WTC11 (cell line): ENCODE results near the gene PTPRK. TPM values are rescaled to one million over a fixed set of nuclear protein-coding genes. Genes with fewer than 3 reads are reported as not detected.

Experiments used
- ATF1 ChIP-seq: sonication (generic); formaldehyde crosslinking; IDR thresholded peaks from 2 replicates; pipeline ENCODE4 v1.8.1; 2023; ENCODE audit warnings: mild to moderate bottlenecking, moderate library complexity, missing genetic modification reagents
- EMX1 ChIP-seq: fragments of 250-450 bp; sonication (Bioruptor Pico); IDR thresholded peaks from 2 replicates; pipeline ENCODE4 v1.8.0; 2021; ENCODE audit warnings: mild to moderate bottlenecking
- GABPB1 ChIP-seq: sonication (generic); formaldehyde crosslinking; IDR thresholded peaks from 2 replicates; pipeline ENCODE4 v1.8.1; 2023; ENCODE audit warnings: mild to moderate bottlenecking, missing genetic modification reagents
- GTF2I ChIP-seq: fragments of 250-450 bp; sonication (Bioruptor Pico); conservative IDR thresholded peaks from 2 replicates; pipeline ENCODE4 v1.4.0; 2021; ENCODE audit warnings: mild to moderate bottlenecking
- IRF2 ChIP-seq: sonication (generic); formaldehyde crosslinking; IDR thresholded peaks from 2 replicates; pipeline ENCODE4 v1.8.0; 2022; ENCODE audit warnings: low read depth, missing genetic modification reagents, borderline replicate concordance
- MXD4 ChIP-seq: fragments of 250-450 bp; sonication (Bioruptor Pico); IDR thresholded peaks from 2 replicates; pipeline ENCODE4 v1.8.0; 2021; ENCODE audit warnings: mild to moderate bottlenecking, moderate library complexity, borderline replicate concordance
- NFATC4 ChIP-seq: fragments of 250-450 bp; sonication (Bioruptor Pico); IDR thresholded peaks from 2 replicates; pipeline ENCODE4 v1.9.0; 2021; ENCODE audit warnings: mild to moderate bottlenecking
- NR1H2 ChIP-seq: sonication (generic); formaldehyde crosslinking; IDR thresholded peaks from 2 replicates; pipeline ENCODE4 v1.9.0; 2021; ENCODE audit warnings: mild to moderate bottlenecking, moderate library complexity, missing genetic modification reagents
- NR2C2 ChIP-seq: sonication (generic); formaldehyde crosslinking; IDR thresholded peaks from 2 replicates; pipeline ENCODE4 v1.8.0; 2022; ENCODE audit warnings: mild to moderate bottlenecking, missing genetic modification reagents
- NR3C1 ChIP-seq: sonication (generic); formaldehyde crosslinking; conservative IDR thresholded peaks from 2 replicates; pipeline ENCODE4 v1.8.1; 2023; ENCODE audit warnings: low read depth, mild to moderate bottlenecking, missing genetic modification reagents
- OVOL2 ChIP-seq: fragments of 250-450 bp; sonication (Bioruptor Pico); IDR thresholded peaks from 2 replicates; pipeline ENCODE4 v1.9.0; 2021; ENCODE audit warnings: mild to moderate bottlenecking, borderline replicate concordance
- TCF7 ChIP-seq: sonication (generic); formaldehyde crosslinking; IDR thresholded peaks from 2 replicates; pipeline ENCODE4 v1.8.0; 2022; ENCODE audit warnings: mild to moderate bottlenecking, low read depth, missing genetic modification reagents, moderate library complexity
- ZNF138 ChIP-seq: sonication (generic); formaldehyde crosslinking; conservative IDR thresholded peaks from 2 replicates; pipeline ENCODE4 v1.8.1; 2022; ENCODE audit warnings: mild to moderate bottlenecking, moderate library complexity, missing genetic modification reagents
- ZNF232 ChIP-seq: sonication (generic); formaldehyde crosslinking; IDR thresholded peaks from 2 replicates; pipeline ENCODE4 v1.8.0; 2022; ENCODE audit warnings: mild to moderate bottlenecking, missing genetic modification reagents
- ZNF416 ChIP-seq: fragments of 250-450 bp; sonication (Bioruptor Pico); IDR thresholded peaks from 2 replicates; pipeline ENCODE4 v1.9.0; 2021; ENCODE audit warnings: mild to moderate bottlenecking, inconsistent platforms
- ZNF423 ChIP-seq: fragments of 250-450 bp; sonication (Bioruptor Pico); IDR thresholded peaks from 2 replicates; pipeline ENCODE4 v2.1.2; 2022; ENCODE audit warnings: mild to moderate bottlenecking, moderate library complexity
- ZNF671 ChIP-seq: fragments of 250-450 bp; sonication (Bioruptor Pico); IDR thresholded peaks from 2 replicates; pipeline ENCODE4 v1.8.0; 2021; ENCODE audit warnings: mild to moderate bottlenecking
- total RNA-seq: library from RNA; stranded (reverse); gene quantifications from 3 replicates; pipeline ENCODE4 v1.2.3, GENCODE V29; 2021
- TF ChIP-seq, protein P1 (sequence below): sonication (generic); formaldehyde crosslinking; IDR thresholded peaks from 2 replicates; pipeline ENCODE4 v1.8.0; 2022; ENCODE audit warnings: mild to moderate bottlenecking, missing genetic modification reagents
- TF ChIP-seq, protein P2 (sequence below): fragments of 250-450 bp; sonication (Bioruptor Pico); IDR thresholded peaks from 2 replicates; pipeline ENCODE4 v1.9.0; 2021; ENCODE audit warnings: mild to moderate bottlenecking
- TF ChIP-seq, protein P3 (sequence below): sonication (generic); formaldehyde crosslinking; IDR thresholded peaks from 2 replicates; pipeline ENCODE4 v1.8.1; 2023; ENCODE audit warnings: mild to moderate bottlenecking, missing genetic modification reagents
- TF ChIP-seq, protein P4 (sequence below): sonication (generic); formaldehyde crosslinking; IDR thresholded peaks from 2 replicates; pipeline ENCODE4 v1.8.1; 2022; ENCODE audit warnings: mild to moderate bottlenecking, missing genetic modification reagents, moderate library complexity, borderline replicate concordance
- TF ChIP-seq, protein P5 (sequence below): fragments of 250-450 bp; sonication (Bioruptor Pico); IDR thresholded peaks from 2 replicates; pipeline ENCODE4 v1.9.0; 2021; ENCODE audit warnings: mild to moderate bottlenecking, borderline replicate concordance
- TF ChIP-seq, protein P6 (sequence below): sonication (generic); formaldehyde crosslinking; IDR thresholded peaks from 2 replicates; pipeline ENCODE4 v1.8.1; 2023; ENCODE audit warnings: mild to moderate bottlenecking, missing genetic modification reagents, moderate library complexity
- TF ChIP-seq, protein P7 (sequence below): sonication (generic); formaldehyde crosslinking; IDR thresholded peaks from 2 replicates; pipeline ENCODE4 v1.8.1; 2022; ENCODE audit warnings: missing genetic modification reagents, borderline replicate concordance
- TF ChIP-seq, protein P8 (sequence below): sonication (generic); formaldehyde crosslinking; IDR thresholded peaks from 2 replicates; pipeline ENCODE4 v1.8.1; 2022; ENCODE audit warnings: low read depth, missing genetic modification reagents, borderline replicate concordance

PTPRK gene
- total RNA-seq, 1 experiment from 2014 or later = 44.8 TPM

DNA sequence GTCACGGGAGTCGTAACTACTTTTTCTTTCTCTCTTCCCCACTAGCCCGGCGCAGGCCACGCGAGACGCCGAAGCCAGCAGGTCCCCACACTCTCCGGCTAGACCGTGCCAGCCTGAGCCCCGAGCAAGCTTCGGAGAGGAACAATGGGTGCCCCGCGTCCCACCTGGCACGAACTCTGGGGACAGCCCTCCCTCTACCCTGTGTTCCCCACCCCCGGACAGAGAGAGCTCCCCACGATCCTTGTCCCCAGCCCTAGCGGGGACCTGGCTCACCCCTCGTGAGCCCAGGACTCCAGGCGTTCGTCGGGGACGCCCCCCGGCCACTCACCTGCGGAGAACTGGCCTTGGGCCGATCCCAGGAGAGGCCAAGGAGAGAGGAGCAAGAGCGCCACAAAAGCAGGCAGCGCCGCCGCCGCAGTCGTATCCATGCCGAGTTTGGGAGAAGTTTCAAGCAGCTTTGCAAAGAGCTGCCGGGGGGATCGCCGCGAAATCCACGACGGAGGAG lies 416 bp downstream of the PTPRK start (continued):
- TF ChIP-seq ATF1 (CRISPR knock-in tag) (peak; percentile 17; the same call in 1 of the 2 replicates), NFATC4 (CRISPR knock-in tag) (no peak), OVOL2 (CRISPR knock-in tag) (no peak), NR1H2 (CRISPR knock-in tag) (no peak), GABPB1 (CRISPR knock-in tag) (no peak), NR2C2 (CRISPR knock-in tag) (no peak), NR3C1 (CRISPR knock-in tag) (no peak), ZNF416 (no peak), MXD4 (CRISPR knock-in tag) (no peak), TCF7 (no peak), EMX1 (no peak), ZNF232 (no peak), ZNF423 (CRISPR knock-in tag) (no peak), ZNF671 (CRISPR knock-in tag) (no peak), GTF2I (CRISPR knock-in tag) (no peak), ZNF138 (CRISPR knock-in tag) (no peak), IRF2 (CRISPR knock-in tag) (no peak)
- TF ChIP-seq, protein P1, sequence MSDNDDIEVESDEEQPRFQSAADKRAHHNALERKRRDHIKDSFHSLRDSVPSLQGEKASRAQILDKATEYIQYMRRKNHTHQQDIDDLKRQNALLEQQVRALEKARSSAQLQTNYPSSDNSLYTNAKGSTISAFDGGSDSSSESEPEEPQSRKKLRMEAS (CRISPR knock-in tag) = no peak; the same call in 1 of the 2 replicates
- TF ChIP-seq, protein P2, sequence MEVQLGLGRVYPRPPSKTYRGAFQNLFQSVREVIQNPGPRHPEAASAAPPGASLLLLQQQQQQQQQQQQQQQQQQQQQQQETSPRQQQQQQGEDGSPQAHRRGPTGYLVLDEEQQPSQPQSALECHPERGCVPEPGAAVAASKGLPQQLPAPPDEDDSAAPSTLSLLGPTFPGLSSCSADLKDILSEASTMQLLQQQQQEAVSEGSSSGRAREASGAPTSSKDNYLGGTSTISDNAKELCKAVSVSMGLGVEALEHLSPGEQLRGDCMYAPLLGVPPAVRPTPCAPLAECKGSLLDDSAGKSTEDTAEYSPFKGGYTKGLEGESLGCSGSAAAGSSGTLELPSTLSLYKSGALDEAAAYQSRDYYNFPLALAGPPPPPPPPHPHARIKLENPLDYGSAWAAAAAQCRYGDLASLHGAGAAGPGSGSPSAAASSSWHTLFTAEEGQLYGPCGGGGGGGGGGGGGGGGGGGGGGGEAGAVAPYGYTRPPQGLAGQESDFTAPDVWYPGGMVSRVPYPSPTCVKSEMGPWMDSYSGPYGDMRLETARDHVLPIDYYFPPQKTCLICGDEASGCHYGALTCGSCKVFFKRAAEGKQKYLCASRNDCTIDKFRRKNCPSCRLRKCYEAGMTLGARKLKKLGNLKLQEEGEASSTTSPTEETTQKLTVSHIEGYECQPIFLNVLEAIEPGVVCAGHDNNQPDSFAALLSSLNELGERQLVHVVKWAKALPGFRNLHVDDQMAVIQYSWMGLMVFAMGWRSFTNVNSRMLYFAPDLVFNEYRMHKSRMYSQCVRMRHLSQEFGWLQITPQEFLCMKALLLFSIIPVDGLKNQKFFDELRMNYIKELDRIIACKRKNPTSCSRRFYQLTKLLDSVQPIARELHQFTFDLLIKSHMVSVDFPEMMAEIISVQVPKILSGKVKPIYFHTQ = no peak
- TF ChIP-seq, protein P3, sequence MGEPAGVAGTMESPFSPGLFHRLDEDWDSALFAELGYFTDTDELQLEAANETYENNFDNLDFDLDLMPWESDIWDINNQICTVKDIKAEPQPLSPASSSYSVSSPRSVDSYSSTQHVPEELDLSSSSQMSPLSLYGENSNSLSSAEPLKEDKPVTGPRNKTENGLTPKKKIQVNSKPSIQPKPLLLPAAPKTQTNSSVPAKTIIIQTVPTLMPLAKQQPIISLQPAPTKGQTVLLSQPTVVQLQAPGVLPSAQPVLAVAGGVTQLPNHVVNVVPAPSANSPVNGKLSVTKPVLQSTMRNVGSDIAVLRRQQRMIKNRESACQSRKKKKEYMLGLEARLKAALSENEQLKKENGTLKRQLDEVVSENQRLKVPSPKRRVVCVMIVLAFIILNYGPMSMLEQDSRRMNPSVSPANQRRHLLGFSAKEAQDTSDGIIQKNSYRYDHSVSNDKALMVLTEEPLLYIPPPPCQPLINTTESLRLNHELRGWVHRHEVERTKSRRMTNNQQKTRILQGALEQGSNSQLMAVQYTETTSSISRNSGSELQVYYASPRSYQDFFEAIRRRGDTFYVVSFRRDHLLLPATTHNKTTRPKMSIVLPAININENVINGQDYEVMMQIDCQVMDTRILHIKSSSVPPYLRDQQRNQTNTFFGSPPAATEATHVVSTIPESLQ (CRISPR knock-in tag) = no peak
- TF ChIP-seq, protein P4, sequence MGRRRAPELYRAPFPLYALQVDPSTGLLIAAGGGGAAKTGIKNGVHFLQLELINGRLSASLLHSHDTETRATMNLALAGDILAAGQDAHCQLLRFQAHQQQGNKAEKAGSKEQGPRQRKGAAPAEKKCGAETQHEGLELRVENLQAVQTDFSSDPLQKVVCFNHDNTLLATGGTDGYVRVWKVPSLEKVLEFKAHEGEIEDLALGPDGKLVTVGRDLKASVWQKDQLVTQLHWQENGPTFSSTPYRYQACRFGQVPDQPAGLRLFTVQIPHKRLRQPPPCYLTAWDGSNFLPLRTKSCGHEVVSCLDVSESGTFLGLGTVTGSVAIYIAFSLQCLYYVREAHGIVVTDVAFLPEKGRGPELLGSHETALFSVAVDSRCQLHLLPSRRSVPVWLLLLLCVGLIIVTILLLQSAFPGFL (CRISPR knock-in tag) = no peak
- TF ChIP-seq, protein P5, sequence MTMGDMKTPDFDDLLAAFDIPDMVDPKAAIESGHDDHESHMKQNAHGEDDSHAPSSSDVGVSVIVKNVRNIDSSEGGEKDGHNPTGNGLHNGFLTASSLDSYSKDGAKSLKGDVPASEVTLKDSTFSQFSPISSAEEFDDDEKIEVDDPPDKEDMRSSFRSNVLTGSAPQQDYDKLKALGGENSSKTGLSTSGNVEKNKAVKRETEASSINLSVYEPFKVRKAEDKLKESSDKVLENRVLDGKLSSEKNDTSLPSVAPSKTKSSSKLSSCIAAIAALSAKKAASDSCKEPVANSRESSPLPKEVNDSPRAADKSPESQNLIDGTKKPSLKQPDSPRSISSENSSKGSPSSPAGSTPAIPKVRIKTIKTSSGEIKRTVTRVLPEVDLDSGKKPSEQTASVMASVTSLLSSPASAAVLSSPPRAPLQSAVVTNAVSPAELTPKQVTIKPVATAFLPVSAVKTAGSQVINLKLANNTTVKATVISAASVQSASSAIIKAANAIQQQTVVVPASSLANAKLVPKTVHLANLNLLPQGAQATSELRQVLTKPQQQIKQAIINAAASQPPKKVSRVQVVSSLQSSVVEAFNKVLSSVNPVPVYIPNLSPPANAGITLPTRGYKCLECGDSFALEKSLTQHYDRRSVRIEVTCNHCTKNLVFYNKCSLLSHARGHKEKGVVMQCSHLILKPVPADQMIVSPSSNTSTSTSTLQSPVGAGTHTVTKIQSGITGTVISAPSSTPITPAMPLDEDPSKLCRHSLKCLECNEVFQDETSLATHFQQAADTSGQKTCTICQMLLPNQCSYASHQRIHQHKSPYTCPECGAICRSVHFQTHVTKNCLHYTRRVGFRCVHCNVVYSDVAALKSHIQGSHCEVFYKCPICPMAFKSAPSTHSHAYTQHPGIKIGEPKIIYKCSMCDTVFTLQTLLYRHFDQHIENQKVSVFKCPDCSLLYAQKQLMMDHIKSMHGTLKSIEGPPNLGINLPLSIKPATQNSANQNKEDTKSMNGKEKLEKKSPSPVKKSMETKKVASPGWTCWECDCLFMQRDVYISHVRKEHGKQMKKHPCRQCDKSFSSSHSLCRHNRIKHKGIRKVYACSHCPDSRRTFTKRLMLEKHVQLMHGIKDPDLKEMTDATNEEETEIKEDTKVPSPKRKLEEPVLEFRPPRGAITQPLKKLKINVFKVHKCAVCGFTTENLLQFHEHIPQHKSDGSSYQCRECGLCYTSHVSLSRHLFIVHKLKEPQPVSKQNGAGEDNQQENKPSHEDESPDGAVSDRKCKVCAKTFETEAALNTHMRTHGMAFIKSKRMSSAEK (CRISPR knock-in tag) = no peak
- TF ChIP-seq, protein P6, sequence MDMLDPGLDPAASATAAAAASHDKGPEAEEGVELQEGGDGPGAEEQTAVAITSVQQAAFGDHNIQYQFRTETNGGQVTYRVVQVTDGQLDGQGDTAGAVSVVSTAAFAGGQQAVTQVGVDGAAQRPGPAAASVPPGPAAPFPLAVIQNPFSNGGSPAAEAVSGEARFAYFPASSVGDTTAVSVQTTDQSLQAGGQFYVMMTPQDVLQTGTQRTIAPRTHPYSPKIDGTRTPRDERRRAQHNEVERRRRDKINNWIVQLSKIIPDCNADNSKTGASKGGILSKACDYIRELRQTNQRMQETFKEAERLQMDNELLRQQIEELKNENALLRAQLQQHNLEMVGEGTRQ (CRISPR knock-in tag) = no peak
- TF ChIP-seq, protein P7, sequence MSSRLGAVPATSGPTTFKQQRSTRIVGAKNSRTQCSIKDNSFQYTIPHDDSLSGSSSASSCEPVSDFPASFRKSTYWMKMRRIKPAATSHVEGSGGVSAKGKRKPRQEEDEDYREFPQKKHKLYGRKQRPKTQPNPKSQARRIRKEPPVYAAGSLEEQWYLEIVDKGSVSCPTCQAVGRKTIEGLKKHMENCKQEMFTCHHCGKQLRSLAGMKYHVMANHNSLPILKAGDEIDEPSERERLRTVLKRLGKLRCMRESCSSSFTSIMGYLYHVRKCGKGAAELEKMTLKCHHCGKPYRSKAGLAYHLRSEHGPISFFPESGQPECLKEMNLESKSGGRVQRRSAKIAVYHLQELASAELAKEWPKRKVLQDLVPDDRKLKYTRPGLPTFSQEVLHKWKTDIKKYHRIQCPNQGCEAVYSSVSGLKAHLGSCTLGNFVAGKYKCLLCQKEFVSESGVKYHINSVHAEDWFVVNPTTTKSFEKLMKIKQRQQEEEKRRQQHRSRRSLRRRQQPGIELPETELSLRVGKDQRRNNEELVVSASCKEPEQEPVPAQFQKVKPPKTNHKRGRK (CRISPR knock-in tag) = no peak
- TF ChIP-seq, protein P8, sequence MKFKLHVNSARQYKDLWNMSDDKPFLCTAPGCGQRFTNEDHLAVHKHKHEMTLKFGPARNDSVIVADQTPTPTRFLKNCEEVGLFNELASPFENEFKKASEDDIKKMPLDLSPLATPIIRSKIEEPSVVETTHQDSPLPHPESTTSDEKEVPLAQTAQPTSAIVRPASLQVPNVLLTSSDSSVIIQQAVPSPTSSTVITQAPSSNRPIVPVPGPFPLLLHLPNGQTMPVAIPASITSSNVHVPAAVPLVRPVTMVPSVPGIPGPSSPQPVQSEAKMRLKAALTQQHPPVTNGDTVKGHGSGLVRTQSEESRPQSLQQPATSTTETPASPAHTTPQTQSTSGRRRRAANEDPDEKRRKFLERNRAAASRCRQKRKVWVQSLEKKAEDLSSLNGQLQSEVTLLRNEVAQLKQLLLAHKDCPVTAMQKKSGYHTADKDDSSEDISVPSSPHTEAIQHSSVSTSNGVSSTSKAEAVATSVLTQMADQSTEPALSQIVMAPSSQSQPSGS (CRISPR knock-in tag) = no peak
